Stomach (tissue), 4 donors: ENCODE results near the gene ERC2.

ENCODE experiments used
- EP300 ChIP-seq: sonication (generic); formaldehyde crosslinking; IDR thresholded peaks from one replicate; pipeline ENCODE4 v1.6.1; 2017; ENCODE audit warnings: antibody characterized with exemption
- TF ChIP-seq, protein P1 (sequence below), 7 experiments: fragments of 450-650 bp in 4 of 7; fragments of 200-600 bp in 3 of 7; sonication (generic) in 3 of 7; IDR thresholded peaks; one replicate each; pipeline ENCODE4 v1.5.1; 2016 to 2019; ENCODE audit warnings: antibody characterized with exemption in 7 of 7, control low read depth in 2 of 7, mild to moderate bottlenecking in 1 of 7

DNA sequence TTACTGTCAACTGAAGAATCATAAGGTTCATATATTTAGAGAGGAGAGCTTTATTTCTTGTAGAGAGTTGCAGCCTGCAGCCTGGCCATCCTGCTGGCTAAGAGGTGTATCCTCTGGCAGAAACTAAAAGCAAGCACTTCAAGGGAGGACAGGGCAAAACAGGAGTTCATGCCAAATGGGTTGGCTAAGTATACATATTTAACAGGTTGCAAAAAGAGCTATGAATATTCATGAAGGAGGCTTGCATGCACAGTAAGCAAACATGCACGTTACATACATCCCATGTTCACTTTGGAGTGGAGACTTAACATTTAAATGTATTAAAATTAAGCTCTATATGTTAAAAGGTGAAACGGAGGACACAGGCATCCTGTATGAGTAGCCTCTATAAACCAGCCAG, 354.4 kb downstream of the ERC2 start:
- TF ChIP-seq, protein P1, sequence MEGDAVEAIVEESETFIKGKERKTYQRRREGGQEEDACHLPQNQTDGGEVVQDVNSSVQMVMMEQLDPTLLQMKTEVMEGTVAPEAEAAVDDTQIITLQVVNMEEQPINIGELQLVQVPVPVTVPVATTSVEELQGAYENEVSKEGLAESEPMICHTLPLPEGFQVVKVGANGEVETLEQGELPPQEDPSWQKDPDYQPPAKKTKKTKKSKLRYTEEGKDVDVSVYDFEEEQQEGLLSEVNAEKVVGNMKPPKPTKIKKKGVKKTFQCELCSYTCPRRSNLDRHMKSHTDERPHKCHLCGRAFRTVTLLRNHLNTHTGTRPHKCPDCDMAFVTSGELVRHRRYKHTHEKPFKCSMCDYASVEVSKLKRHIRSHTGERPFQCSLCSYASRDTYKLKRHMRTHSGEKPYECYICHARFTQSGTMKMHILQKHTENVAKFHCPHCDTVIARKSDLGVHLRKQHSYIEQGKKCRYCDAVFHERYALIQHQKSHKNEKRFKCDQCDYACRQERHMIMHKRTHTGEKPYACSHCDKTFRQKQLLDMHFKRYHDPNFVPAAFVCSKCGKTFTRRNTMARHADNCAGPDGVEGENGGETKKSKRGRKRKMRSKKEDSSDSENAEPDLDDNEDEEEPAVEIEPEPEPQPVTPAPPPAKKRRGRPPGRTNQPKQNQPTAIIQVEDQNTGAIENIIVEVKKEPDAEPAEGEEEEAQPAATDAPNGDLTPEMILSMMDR (IDR thresholded peaks at IDR 0.05), result no peak
- TF ChIP-seq EP300, result no peak
